Measurements from ENCODE around the gene ATP2C2. TPM values are rescaled to one million over a fixed set of nuclear protein-coding genes. Genes with fewer than 3 reads are reported as not detected.

Gene ATP2C2
- total RNA-seq, 6 donors from 2014 or later: 36.6 to 153 (median 61.5) TPM

DNA sequence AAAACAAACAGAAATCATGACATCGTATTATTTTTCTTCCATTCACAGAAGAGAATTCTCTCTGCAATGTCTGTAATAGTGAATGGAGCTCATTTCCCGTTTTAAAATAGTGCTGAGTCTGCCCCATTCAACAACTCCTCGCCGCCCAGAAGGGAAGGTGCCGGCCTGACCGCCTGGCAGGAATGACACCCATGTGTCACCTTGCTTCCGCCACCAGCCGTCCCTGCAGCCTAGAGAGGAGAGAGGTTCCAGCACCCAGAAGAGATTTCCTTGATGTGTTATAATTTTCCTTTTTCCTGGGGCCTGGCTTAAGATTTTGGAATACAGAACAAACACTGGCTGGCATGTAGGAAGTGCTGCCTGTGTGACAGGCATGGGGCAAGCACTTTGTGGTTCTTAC lies 76.1 kb downstream of the ATP2C2 start:
- no peaks in the 10 kb centered on the region for H3K9me3 ChIP-seq
- no peaks in the 10 kb centered on the region for H3K4me1 ChIP-seq
- ATAC-seq (ENCODE audit: low FRiP score in 2 of 2): no peak
- TF ChIP-seq POLR2A (IDR thresholded peaks at IDR 0.05) (no peak), POLR2AphosphoS5 (IDR thresholded peaks at IDR 0.05) (no peak), EP300 (IDR thresholded peaks at IDR 0.05) (no peak)
- TF ChIP-seq, protein P1, sequence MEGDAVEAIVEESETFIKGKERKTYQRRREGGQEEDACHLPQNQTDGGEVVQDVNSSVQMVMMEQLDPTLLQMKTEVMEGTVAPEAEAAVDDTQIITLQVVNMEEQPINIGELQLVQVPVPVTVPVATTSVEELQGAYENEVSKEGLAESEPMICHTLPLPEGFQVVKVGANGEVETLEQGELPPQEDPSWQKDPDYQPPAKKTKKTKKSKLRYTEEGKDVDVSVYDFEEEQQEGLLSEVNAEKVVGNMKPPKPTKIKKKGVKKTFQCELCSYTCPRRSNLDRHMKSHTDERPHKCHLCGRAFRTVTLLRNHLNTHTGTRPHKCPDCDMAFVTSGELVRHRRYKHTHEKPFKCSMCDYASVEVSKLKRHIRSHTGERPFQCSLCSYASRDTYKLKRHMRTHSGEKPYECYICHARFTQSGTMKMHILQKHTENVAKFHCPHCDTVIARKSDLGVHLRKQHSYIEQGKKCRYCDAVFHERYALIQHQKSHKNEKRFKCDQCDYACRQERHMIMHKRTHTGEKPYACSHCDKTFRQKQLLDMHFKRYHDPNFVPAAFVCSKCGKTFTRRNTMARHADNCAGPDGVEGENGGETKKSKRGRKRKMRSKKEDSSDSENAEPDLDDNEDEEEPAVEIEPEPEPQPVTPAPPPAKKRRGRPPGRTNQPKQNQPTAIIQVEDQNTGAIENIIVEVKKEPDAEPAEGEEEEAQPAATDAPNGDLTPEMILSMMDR (IDR thresholded peaks at IDR 0.05): no peak
- H3K27me3 ChIP-seq: no peaks in the 10 kb centered on the region
- peaks cover 0 to 12% (median 5%) of the 10 kb centered on the region in 4 donors for H3K36me3 ChIP-seq
- DNase-seq: no peak
- 74% methylated on average over 8 of the region's 8 CpGs for WGBS, 2 donors
- no peak overlapping the region for H3K4me3 ChIP-seq
- no peak overlapping the region for H3K27ac ChIP-seq

DNA sequence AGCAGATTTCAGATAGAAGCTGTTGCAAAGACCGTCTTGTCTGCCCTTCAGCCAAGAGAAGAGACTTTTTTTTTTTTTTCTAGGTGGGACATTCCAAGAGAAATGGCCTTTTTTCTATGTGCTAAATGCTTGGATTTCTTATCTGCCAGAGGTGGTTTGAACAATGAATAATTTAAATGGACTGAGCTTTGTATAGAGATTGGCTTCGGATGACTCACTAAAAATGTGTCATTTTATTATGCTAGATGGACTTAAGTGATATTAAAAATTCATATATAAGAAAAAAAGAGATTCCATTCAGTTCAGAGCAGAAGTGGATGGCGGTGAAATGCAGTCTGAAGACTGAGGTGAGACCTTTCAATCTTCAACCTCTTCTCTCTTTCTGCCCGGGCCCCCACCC lies 77.7 kb downstream of the ATP2C2 start:
- Histone ChIP-seq H3K27ac (no peak overlapping the region), H3K9me3 (no peaks in the 10 kb centered on the region), H3K36me3 (peaks cover 0 to 6% (median 5%) of the 10 kb centered on the region in 4 donors), H3K4me1 (no peaks in the 10 kb centered on the region), H3K27me3 (no peaks in the 10 kb centered on the region), H3K4me3 (no peak overlapping the region)
- 85 to 92% methylated on average over 4 of the region's 4 CpGs for WGBS, 2 donors
- TF ChIP-seq POLR2AphosphoS5 (IDR thresholded peaks at IDR 0.05) (no peak), EP300 (IDR thresholded peaks at IDR 0.05) (no peak), POLR2A (IDR thresholded peaks at IDR 0.05) (no peak)
- TF ChIP-seq, protein P1 (IDR thresholded peaks at IDR 0.05): no peak
- no peak for ATAC-seq (ENCODE audit: low FRiP score in 2 of 2)
- no peak for DNase-seq

DNA sequence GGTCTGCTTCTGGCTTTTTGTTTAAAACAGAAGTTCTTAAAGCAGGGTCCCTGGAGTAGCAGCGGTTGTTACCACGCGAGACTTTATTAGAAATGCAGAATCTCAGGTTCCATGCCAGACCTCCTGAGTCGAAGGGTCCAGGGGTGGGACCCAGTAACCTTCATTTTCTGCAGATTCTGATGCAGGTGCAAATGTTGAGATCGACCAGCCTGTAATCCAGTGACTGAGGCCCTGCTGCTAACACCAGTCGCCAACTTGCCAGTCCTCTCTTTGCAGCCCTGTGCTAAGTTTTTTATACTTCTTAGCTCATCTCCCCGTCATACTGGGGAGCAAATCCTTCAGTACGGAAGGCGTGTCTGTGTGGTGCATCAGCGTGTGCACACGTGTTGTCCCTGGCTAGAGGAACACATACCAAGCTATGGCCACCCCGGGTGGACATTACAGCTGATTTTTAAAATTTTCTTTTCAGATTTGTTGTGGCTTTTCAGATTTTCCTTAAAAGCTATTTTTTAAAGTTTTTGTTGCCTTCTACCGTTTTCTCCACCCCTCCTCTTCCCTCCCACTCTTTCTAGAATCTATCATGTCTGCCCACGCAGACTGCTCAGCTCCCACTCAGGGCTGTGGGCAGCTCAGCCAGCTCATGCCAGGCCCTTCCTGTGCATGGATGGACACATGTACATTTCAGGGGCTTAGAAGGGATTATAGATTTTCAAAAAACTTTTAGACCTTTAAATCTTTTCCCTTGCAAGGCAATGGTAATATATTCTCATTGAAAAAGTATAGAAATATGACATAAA lies 78.5 kb downstream of the ATP2C2 start:
- DNase-seq: no peak

DNA sequence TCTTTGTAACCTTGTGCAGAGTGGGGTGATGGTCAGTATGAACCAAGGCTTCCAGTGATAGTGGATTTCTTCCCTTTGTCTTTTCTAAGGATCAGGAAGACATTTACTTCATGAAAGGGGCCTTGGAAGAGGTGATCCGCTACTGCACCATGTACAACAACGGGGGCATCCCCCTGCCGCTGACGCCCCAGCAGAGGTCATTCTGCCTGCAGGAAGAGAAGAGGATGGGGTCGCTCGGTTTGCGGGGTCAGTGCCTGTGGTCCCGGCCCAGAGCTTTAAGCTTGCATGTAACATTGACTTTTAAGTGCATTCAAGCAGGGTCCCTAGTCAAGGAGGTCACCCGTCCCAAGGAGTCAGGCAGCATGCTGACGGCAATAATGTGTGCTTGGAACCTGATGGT lies 80.1 kb downstream of the ATP2C2 start:
- H3K27me3 ChIP-seq: no peaks in the 10 kb centered on the region
- ATAC-seq (ENCODE audit: low FRiP score in 2 of 2) (no peak), DNase-seq (peak in 1 of 2 donors; percentile 8)
- TF ChIP-seq POLR2A (IDR thresholded peaks at IDR 0.05): no peak
- TF ChIP-seq, protein P1 (IDR thresholded peaks at IDR 0.05): no peak
- TF ChIP-seq POLR2AphosphoS5 (IDR thresholded peaks at IDR 0.05): no peak
- no peak for TF ChIP-seq EP300 (IDR thresholded peaks at IDR 0.05)
- no peaks in the 10 kb centered on the region for H3K9me3 ChIP-seq
- no peak overlapping the region for H3K27ac ChIP-seq
- no peak overlapping the region for H3K4me3 ChIP-seq
- 93% methylated on average over 10 of the region's 10 CpGs for WGBS, 2 donors
- no peaks in the 10 kb centered on the region for H3K4me1 ChIP-seq
- H3K36me3 ChIP-seq: peaks cover 0 to 6% (median 5%) of the 10 kb centered on the region in 4 donors

More for the DNA sequence above, 78.5 kb downstream of the ATP2C2 start:
- Histone ChIP-seq H3K9me3 (no peaks in the 10 kb centered on the region), H3K36me3 (peaks cover 0 to 6% (median 5%) of the 10 kb centered on the region in 4 donors), H3K4me3 (no peak overlapping the region), H3K27me3 (no peaks in the 10 kb centered on the region), H3K4me1 (no peaks in the 10 kb centered on the region), H3K27ac (no peak overlapping the region)
- no peak for ATAC-seq (ENCODE audit: low FRiP score in 2 of 2)
- 85 to 92% methylated on average over 14 of the region's 14 CpGs for WGBS, 2 donors
- TF ChIP-seq EP300 (IDR thresholded peaks at IDR 0.05): no peak
- no peak for TF ChIP-seq POLR2AphosphoS5 (IDR thresholded peaks at IDR 0.05)
- TF ChIP-seq, protein P1 (IDR thresholded peaks at IDR 0.05): no peak
- TF ChIP-seq POLR2A (IDR thresholded peaks at IDR 0.05): no peak
